Liver (tissue), 9 donors: ENCODE data around the gene PALLD. TPM values are rescaled to one million over a fixed set of nuclear protein-coding genes. Genes with fewer than 3 reads are reported as not detected.

Experiments used
- DNase-seq: peaks from one replicate; pipeline ENCODE4 v3.0.0-alpha.2; 2017; ENCODE audit warnings: low spot score
- H3K27ac ChIP-seq, 2 donors: one replicate each; pipeline ENCODE4 v1.7.0; 2013; ENCODE audit warnings: inconsistent platforms in 2 of 2, low read length in 2 of 2, control low read depth in 1 of 2, low read depth in 1 of 2, mild to moderate bottlenecking in 1 of 2
- H3K27me3 ChIP-seq, 4 donors: one replicate each; pipeline versions ENCODE4 v1.6.1 to v1.7.0; 2013; ENCODE audit warnings: low read length in 3 of 4, inconsistent platforms in 1 of 4, mild to moderate bottlenecking in 1 of 4, moderate library complexity in 1 of 4; ENCODE audit not compliant: control insufficient read depth in 4 of 4, insufficient read depth in 4 of 4
- H3K36me3 ChIP-seq, 4 donors: one replicate each; pipeline versions ENCODE4 v1.6.1 to v1.7.0; 2013; ENCODE audit warnings: low read length in 3 of 4, mild to moderate bottlenecking in 3 of 4, low read depth in 1 of 4, moderate library complexity in 1 of 4; ENCODE audit not compliant: control insufficient read depth in 4 of 4, insufficient read depth in 3 of 4
- H3K4me1 ChIP-seq, 4 donors: one replicate each; pipeline versions ENCODE4 v1.6.1 to v1.7.0; 2013; ENCODE audit warnings: low read length in 3 of 4, mild to moderate bottlenecking in 3 of 4, moderate library complexity in 1 of 4; ENCODE audit not compliant: control insufficient read depth in 4 of 4, insufficient read depth in 4 of 4
- H3K4me3 ChIP-seq, 3 donors: one replicate each; pipeline versions ENCODE4 v1.6.1 to v1.7.0; 2013; ENCODE audit warnings: low read length in 3 of 3, control low read depth in 1 of 3, low read depth in 1 of 3, mild to moderate bottlenecking in 1 of 3
- H3K9ac ChIP-seq, 2 donors: one replicate each; pipeline ENCODE4 v1.7.0; 2013; ENCODE audit warnings: low read length in 2 of 2, mild to moderate bottlenecking in 2 of 2, moderate library complexity in 2 of 2, control low read depth in 1 of 2, low read depth in 1 of 2
- H3K9me3 ChIP-seq, 4 donors: one replicate each; pipeline versions ENCODE4 v1.6.1 to v1.7.0; 2013; ENCODE audit warnings: low read length in 3 of 4; ENCODE audit not compliant: control insufficient read depth in 4 of 4
- ATF3 ChIP-seq: IDR thresholded peaks from 2 replicates; pipeline ENCODE4 v1.6.1; 2016; ENCODE audit warnings: antibody characterized with exemption
- EGR1 ChIP-seq, 2 donors: IDR thresholded peaks; 2 replicates each; pipeline ENCODE4 v1.6.1; 2016 to 2018; ENCODE audit warnings: antibody characterized with exemption in 2 of 2, low read depth in 2 of 2
- FOXA1 ChIP-seq: IDR thresholded peaks from 2 replicates; pipeline ENCODE4 v1.6.1; 2016; ENCODE audit warnings: antibody characterized with exemption
- FOXA2 ChIP-seq: IDR thresholded peaks from 2 replicates; pipeline ENCODE4 v1.6.1; 2016; ENCODE audit warnings: antibody characterized with exemption
- GABPA ChIP-seq, 2 donors: IDR thresholded peaks in 1 of 2; conservative IDR thresholded peaks in 1 of 2; 2 replicates each; pipeline ENCODE4 v1.6.1; 2016; ENCODE audit warnings: antibody characterized with exemption in 2 of 2, mild to moderate bottlenecking in 1 of 2, moderate library complexity in 1 of 2
- HNF4A ChIP-seq, 2 donors: conservative IDR thresholded peaks; 2 replicates each; pipeline ENCODE4 v1.6.1; 2016; ENCODE audit warnings: antibody characterized with exemption in 2 of 2, mild to moderate bottlenecking in 2 of 2
- HNF4G ChIP-seq: IDR thresholded peaks from 2 replicates; pipeline ENCODE4 v1.6.1; 2016; ENCODE audit warnings: antibody characterized with exemption
- JUND ChIP-seq, 2 donors: IDR thresholded peaks; 2 replicates each; pipeline ENCODE4 v1.6.1; 2016; ENCODE audit warnings: antibody characterized with exemption in 2 of 2
- MAX ChIP-seq: IDR thresholded peaks from 2 replicates; pipeline ENCODE4 v1.6.1; 2016; ENCODE audit warnings: antibody characterized with exemption
- NR2F2 ChIP-seq: IDR thresholded peaks from 2 replicates; pipeline ENCODE4 v1.6.1; 2016; ENCODE audit warnings: antibody characterized with exemption
- RAD21 ChIP-seq, 2 donors: IDR thresholded peaks; 2 replicates each; pipeline ENCODE4 v1.6.1; 2016; ENCODE audit warnings: antibody characterized with exemption in 2 of 2, mild to moderate bottlenecking in 2 of 2
- REST ChIP-seq: IDR thresholded peaks from 2 replicates; pipeline ENCODE4 v1.6.1; 2016; ENCODE audit warnings: antibody characterized with exemption, mild to moderate bottlenecking
- RXRA ChIP-seq, 2 donors: IDR thresholded peaks; 2 replicates each; pipeline ENCODE4 v1.6.1; 2017 to 2018; ENCODE audit warnings: antibody characterized with exemption in 2 of 2, mild to moderate bottlenecking in 1 of 2
- SP1 ChIP-seq: IDR thresholded peaks from 2 replicates; pipeline ENCODE4 v1.6.1; 2018; ENCODE audit warnings: antibody characterized with exemption, mild to moderate bottlenecking
- TAF1 ChIP-seq: conservative IDR thresholded peaks from 2 replicates; pipeline ENCODE4 v1.6.1; 2016; ENCODE audit warnings: antibody characterized with exemption, mild to moderate bottlenecking
- YY1 ChIP-seq: IDR thresholded peaks from 2 replicates; pipeline ENCODE4 v1.6.1; 2016; ENCODE audit warnings: antibody characterized with exemption, mild to moderate bottlenecking
- WGBS: extraction: QIAGEN DNeasy Blood & Tissue Kit; methylation state at CpG from one replicate; pipeline ENCODE4 v1.1.7; 2013; 5-methylcytosine and 5-hydroxymethylcytosine counted together
- polyA plus RNA-seq, 2 donors: library from polyadenylated mRNA; stranded (reverse) in 1 of 2; unstranded in 1 of 2; fragments of 200-250 nt in 1 of 2; fragments of >200 nt in 1 of 2; fragmentation: Nextera tagmentation in 1 of 2; extraction: Ambion mirVana in 1 of 2; gene quantifications; one replicate each; pipeline versions ENCODE4 v1.2.1 to v1.2.3, GENCODE V29; 2013 to 2015
- total RNA-seq, 2 donors: library from RNA; depleted of rRNA; stranded (reverse); fragments of >200 nt; gene quantifications; one replicate each; pipeline ENCODE4 v1.2.3, GENCODE V29; 2014
- TF ChIP-seq, protein P1 (sequence below): fragments of 150-350 bp; IDR thresholded peaks from 2 replicates; pipeline ENCODE4 v1.5.1; 2017; ENCODE audit warnings: improper control_type of control experiment, low read depth, low read length; ENCODE audit not compliant: missing input control
- donor health status: healthy.
- donor health status: healthy.
- donor health status: healthy.
- donor health status: healthy.
- donor health status: healthy.

PALLD gene
- total and polyA plus RNA-seq, 4 donors = 9.0 to 26.3 (median 14.7) TPM

GRCh38 chr4:168636506-168637196 lies 139.8 kb downstream of the PALLD start:
- Histone ChIP-seq H3K4me1 (peaks cover 0 to 8% (median 4%) of the 10 kb centered on the region in 4 donors), H3K9ac (no peak overlapping the region), H3K27me3 (peaks cover 0 to 3% (median 0%) of the 10 kb centered on the region in 4 donors), H3K4me3 (no peak overlapping the region), H3K9me3 (no peaks in the 10 kb centered on the region), H3K27ac (no peak overlapping the region), H3K36me3 (no peaks in the 10 kb centered on the region)
- TF ChIP-seq FOXA1 = no peak
- no peak for TF ChIP-seq ATF3
- no peak for TF ChIP-seq REST
- TF ChIP-seq MAX = no peak
- TF ChIP-seq SP1 = no peak
- TF ChIP-seq JUND (IDR thresholded peaks at IDR 0.05) = no peak
- TF ChIP-seq GABPA (IDR thresholded peaks at IDR 0.05 in 1 of 2, conservative IDR thresholded peaks at IDR 0.05 in 1 of 2) = no peak
- no peak for TF ChIP-seq NR2F2
- no peak for TF ChIP-seq TAF1
- TF ChIP-seq HNF4G = no peak
- no peak for TF ChIP-seq RXRA (IDR thresholded peaks at IDR 0.05)
- no peak for TF ChIP-seq RAD21 (IDR thresholded peaks at IDR 0.05)
- TF ChIP-seq, protein P1, sequence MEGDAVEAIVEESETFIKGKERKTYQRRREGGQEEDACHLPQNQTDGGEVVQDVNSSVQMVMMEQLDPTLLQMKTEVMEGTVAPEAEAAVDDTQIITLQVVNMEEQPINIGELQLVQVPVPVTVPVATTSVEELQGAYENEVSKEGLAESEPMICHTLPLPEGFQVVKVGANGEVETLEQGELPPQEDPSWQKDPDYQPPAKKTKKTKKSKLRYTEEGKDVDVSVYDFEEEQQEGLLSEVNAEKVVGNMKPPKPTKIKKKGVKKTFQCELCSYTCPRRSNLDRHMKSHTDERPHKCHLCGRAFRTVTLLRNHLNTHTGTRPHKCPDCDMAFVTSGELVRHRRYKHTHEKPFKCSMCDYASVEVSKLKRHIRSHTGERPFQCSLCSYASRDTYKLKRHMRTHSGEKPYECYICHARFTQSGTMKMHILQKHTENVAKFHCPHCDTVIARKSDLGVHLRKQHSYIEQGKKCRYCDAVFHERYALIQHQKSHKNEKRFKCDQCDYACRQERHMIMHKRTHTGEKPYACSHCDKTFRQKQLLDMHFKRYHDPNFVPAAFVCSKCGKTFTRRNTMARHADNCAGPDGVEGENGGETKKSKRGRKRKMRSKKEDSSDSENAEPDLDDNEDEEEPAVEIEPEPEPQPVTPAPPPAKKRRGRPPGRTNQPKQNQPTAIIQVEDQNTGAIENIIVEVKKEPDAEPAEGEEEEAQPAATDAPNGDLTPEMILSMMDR = no peak
- TF ChIP-seq EGR1 (IDR thresholded peaks at IDR 0.05; ENCODE audit: low read depth in 2 of 2) = no peak
- DNase-seq = no peak
- WGBS = 75% methylated on average over 3 of the region's 3 CpGs

- H3K9me3 ChIP-seq = no peaks in the 10 kb centered on the region
- H3K27ac ChIP-seq = no peak overlapping the region
- 94% methylated on average over 5 of the region's 5 CpGs for WGBS
- H3K27me3 ChIP-seq = peaks cover 0 to 3% (median 0%) of the 10 kb centered on the region in 4 donors
- no peak overlapping the region for H3K9ac ChIP-seq
- H3K4me1 ChIP-seq = no peaks in the 10 kb centered on the region
- no peak for DNase-seq
- H3K4me3 ChIP-seq = no peak overlapping the region
- H3K36me3 ChIP-seq = no peaks in the 10 kb centered on the region
- TF ChIP-seq FOXA2 (no peak), EGR1 (IDR thresholded peaks at IDR 0.05; ENCODE audit: low read depth in 2 of 2) (no peak), NR2F2 (no peak), HNF4A (conservative IDR thresholded peaks at IDR 0.05) (no peak), FOXA1 (no peak), REST (no peak), HNF4G (no peak), RAD21 (IDR thresholded peaks at IDR 0.05) (no peak), GABPA (IDR thresholded peaks at IDR 0.05 in 1 of 2, conservative IDR thresholded peaks at IDR 0.05 in 1 of 2) (no peak), YY1 (no peak), TAF1 (no peak), RXRA (IDR thresholded peaks at IDR 0.05) (no peak), MAX (no peak)
- TF ChIP-seq, protein P1 = no peak
Observed at GRCh38 chr4:168637872-168638756, 141.3 kb downstream of the PALLD start.
